ENCODE data around the gene ANGPTL8. TPM values are rescaled to one million over a fixed set of nuclear protein-coding genes. Genes with fewer than 3 reads are reported as not detected.

ANGPTL8 gene
- total and polyA plus RNA-seq, 2 donors (not counting 3 experiments of a cell fraction or from before 2014, with no cell fraction given), result not detected

DNA sequence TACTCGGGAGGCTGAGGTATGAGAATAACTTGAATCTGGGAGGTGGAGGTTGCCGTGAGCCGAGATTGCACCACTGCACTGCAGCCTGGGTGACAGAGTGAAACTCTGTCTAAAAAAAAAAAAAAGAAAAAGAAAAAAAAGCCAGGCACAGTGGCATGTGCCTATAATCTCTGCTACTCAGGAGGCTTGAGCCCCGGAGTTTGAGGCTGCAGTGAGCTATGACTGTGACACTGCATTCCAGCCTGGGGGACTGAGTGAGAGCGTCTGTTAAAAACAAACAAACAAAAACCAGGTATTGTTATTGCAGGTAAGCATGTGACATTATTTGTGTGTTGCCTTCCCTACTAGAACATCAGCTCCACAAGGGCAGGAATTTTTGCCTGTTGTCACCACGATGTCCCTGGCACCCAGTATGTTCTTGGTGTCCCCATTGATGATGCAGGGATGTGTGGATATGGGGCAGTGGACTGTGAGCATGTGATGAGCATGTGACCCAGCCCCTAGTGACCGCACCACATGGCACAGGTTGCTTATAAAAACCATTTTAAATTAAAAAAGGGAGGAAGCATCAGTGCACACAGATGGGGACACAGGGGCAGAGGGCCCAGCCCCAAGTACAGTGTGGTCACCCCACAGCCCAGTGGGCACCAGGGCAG, 40.5 kb upstream of the ANGPTL8 start:
- dilution Hi-C loops (cut with MboI; ENCODE audit: extremely low pct_ligation_motif_present, low sequenced_read_pairs) (no loop called here), intact Hi-C loops (cut with micrococcal nuclease) (no loop called here)
- Histone ChIP-seq H3K79me2 (ENCODE audit: control insufficient read depth, insufficient read depth, low read length) (peaks cover 21% of the 10 kb centered on the region), H3K9me3 (replicated peaks; ENCODE audit: control insufficient read depth, insufficient read depth, low read length) (no peaks in the 10 kb centered on the region), H3K4me2 (ENCODE audit: insufficient read depth, low read length) (no peak overlapping the region), H2AFZ (ENCODE audit: low read depth, low read length) (no peak overlapping the region), H3K4me3 (replicated peaks in 1 of 3; ENCODE audit: insufficient read depth in 1 of 3, low read depth in 1 of 3, low read length in 3 of 3) (no peak overlapping the region), H4K20me1 (replicated peaks; ENCODE audit: control insufficient read depth, extremely low read depth, insufficient read depth, low read length) (no peaks in the 10 kb centered on the region), H3K9me1 (replicated peaks; ENCODE audit: control insufficient read depth, extremely low read depth, insufficient read depth, low read length) (no peaks in the 10 kb centered on the region), H3K27ac (ENCODE audit: insufficient read depth, low read depth, low read length) (no peak overlapping the region), H3K27me3 (ENCODE audit: control insufficient read depth in 2 of 2, insufficient read depth in 2 of 2, low read length in 2 of 2) (no peaks in the 10 kb centered on the region), H3K36me3 (ENCODE audit: control insufficient read depth in 2 of 2, extremely low read depth in 1 of 2, insufficient read depth in 2 of 2, low read length in 2 of 2) (peaks cover 5 to 33% of the 10 kb centered on the region in 2 experiments), H3K4me1 (ENCODE audit: control insufficient read depth, extremely low read depth, insufficient read depth, low read length) (peaks cover 20% of the 10 kb centered on the region), H3K9ac (replicated peaks; ENCODE audit: extremely low read depth, insufficient read depth, low read length) (no peak overlapping the region)
- FAIRE-seq (peak; percentile 21), DNase-seq (ENCODE audit: low read depth, low spot score) (no peak)
- BruUV-seq (replicated peaks), result no TSS peak
- CTCF ChIA-PET, result interaction anchor here (1.0 to 2.2 kb wide), 3 partner anchors 11 to 72 kb away, joined by 3 to 17 read pairs (median 5); no protein-coding TSS in a partner anchor
- TF ChIP-seq JUN (IDR thresholded peaks at IDR 0.05; ENCODE audit: borderline replicate concordance, insufficient read depth, insufficient read length, low read depth), result no peak
- TF ChIP-seq GATA2 (IDR thresholded peaks at IDR 0.05; ENCODE audit: insufficient read depth, insufficient read length, low read depth, low read length), result no peak
- TF ChIP-seq, protein P1, sequence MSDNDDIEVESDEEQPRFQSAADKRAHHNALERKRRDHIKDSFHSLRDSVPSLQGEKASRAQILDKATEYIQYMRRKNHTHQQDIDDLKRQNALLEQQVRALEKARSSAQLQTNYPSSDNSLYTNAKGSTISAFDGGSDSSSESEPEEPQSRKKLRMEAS (IDR thresholded peaks at IDR 0.05; ENCODE audit: insufficient read depth, insufficient read length), result no peak
- TF ChIP-seq POLR2AphosphoS5 (IDR thresholded peaks at IDR 0.05; ENCODE audit: insufficient read depth, low read depth, low read length), result no peak
- TF ChIP-seq, protein P2, sequence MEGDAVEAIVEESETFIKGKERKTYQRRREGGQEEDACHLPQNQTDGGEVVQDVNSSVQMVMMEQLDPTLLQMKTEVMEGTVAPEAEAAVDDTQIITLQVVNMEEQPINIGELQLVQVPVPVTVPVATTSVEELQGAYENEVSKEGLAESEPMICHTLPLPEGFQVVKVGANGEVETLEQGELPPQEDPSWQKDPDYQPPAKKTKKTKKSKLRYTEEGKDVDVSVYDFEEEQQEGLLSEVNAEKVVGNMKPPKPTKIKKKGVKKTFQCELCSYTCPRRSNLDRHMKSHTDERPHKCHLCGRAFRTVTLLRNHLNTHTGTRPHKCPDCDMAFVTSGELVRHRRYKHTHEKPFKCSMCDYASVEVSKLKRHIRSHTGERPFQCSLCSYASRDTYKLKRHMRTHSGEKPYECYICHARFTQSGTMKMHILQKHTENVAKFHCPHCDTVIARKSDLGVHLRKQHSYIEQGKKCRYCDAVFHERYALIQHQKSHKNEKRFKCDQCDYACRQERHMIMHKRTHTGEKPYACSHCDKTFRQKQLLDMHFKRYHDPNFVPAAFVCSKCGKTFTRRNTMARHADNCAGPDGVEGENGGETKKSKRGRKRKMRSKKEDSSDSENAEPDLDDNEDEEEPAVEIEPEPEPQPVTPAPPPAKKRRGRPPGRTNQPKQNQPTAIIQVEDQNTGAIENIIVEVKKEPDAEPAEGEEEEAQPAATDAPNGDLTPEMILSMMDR (IDR thresholded peaks at IDR 0.05; ENCODE audit: extremely low read depth in 1 of 2, insufficient read depth in 1 of 2, low read depth in 1 of 2, low read length in 2 of 2), result no peak
- TF ChIP-seq EZH2 (IDR thresholded peaks at IDR 0.05; ENCODE audit: borderline replicate concordance, low read depth, low read length, severe bottlenecking), result no peak
- TF ChIP-seq MYC (IDR thresholded peaks at IDR 0.05; ENCODE audit: low read depth, low read length), result no peak
- no peak for TF ChIP-seq POLR2A (IDR thresholded peaks at IDR 0.05; ENCODE audit: low read depth, low read length)
- no peak for TF ChIP-seq FOS (IDR thresholded peaks at IDR 0.05; ENCODE audit: borderline replicate concordance, insufficient read depth, low read length)
- POLR2A ChIA-PET, result interaction anchor here (0.6 kb wide), 1 partner anchor 74 kb away, joined by 3 read pairs; no protein-coding TSS in a partner anchor
